ACC112 (cell line): ENCODE results near the gene ADAMTS16.
"Not testable (repeated sequence)": the region's sequence is repeated elsewhere in the genome, so short reads cannot be mapped to it uniquely, and the experiment has no call there.

ENCODE experiments used
- H2AFZ ChIP-seq: fragments of 200-600 bp; sonication (generic); one replicate; pipeline ENCODE4 v1.6.0; 2017; ENCODE audit warnings: antibody characterized with exemption, low read length; ENCODE audit not compliant: unreplicated experiment
- H3K27ac ChIP-seq: fragments of 200-600 bp; sonication (generic); 2 replicates; pipeline ENCODE4 v1.5.1; 2014; ENCODE audit warnings: low read depth, mild to moderate bottlenecking, antibody characterized with exemption, low read length, moderate library complexity
- H3K27me3 ChIP-seq: fragments of 200-600 bp; sonication (generic); 2 replicates; pipeline ENCODE4 v1.6.1; 2014; ENCODE audit warnings: mild to moderate bottlenecking, antibody characterized with exemption, low read length, moderate library complexity, mixed read lengths; ENCODE audit not compliant: insufficient read depth
- H3K36me3 ChIP-seq: fragments of 200-600 bp; sonication (generic); 2 replicates; pipeline ENCODE4 v1.6.1; 2016; ENCODE audit warnings: mild to moderate bottlenecking, antibody characterized with exemption, low read length, moderate library complexity, mixed read lengths; ENCODE audit not compliant: insufficient read depth
- H3K4me1 ChIP-seq: fragments of 200-600 bp; sonication (generic); one replicate; pipeline ENCODE4 v1.6.1; 2016; ENCODE audit warnings: low read length, mixed read lengths; ENCODE audit not compliant: insufficient read depth, unreplicated experiment, control insufficient read depth
- H3K4me3 ChIP-seq: fragments of 200-600 bp; sonication (generic); 2 replicates; pipeline ENCODE4 v1.5.1; 2014; ENCODE audit warnings: mild to moderate bottlenecking, low read depth, low read length
- H3K79me2 ChIP-seq: fragments of 200-600 bp; sonication (generic); one replicate; pipeline ENCODE4 v1.6.0; 2016; ENCODE audit warnings: low read length; ENCODE audit not compliant: control insufficient read depth, unreplicated experiment, insufficient read depth

Gene ADAMTS16

GRCh38 chr5:5126444-5126843 lies 13.7 kb upstream of the ADAMTS16 start:
- no peaks in the 10 kb centered on the region for H3K79me2 ChIP-seq
- H3K27me3 ChIP-seq: no peaks in the 10 kb centered on the region
- no peaks in the 10 kb centered on the region for H3K4me1 ChIP-seq
- no peak overlapping the region for H3K27ac ChIP-seq
- H3K36me3 ChIP-seq: no peaks in the 10 kb centered on the region
- no peak overlapping the region for H3K4me3 ChIP-seq
- H2AFZ ChIP-seq: no peak overlapping the region

- H2AFZ ChIP-seq: no peak overlapping the region
- no peaks in the 10 kb centered on the region for H3K4me1 ChIP-seq
- no peaks in the 10 kb centered on the region for H3K27me3 ChIP-seq
Observed at GRCh38 chr5:5128766-5129165, 11.4 kb upstream of the ADAMTS16 start.

DNA sequence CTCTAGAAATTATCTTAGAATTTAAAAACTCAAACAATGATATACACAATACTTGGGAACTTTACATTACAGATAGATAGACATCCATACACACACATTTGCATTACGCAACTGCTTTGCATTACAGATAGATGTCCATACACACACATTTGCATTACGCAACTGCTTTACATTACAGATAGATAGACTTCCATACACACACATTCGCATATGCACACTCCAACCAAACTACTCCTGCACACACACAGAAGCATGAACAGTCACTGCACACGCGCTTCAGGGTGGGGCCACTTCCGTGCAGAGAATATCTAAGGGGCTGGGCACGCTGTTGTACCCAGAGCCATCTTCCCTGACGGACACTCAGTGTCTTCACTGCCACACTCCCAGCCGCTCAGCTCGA lies 7.9 kb upstream of the ADAMTS16 start:
- Histone ChIP-seq H3K79me2 (no peaks in the 10 kb centered on the region), H3K27ac (no peak overlapping the region), H3K4me3 (no peak overlapping the region), H2AFZ (no peak overlapping the region), H3K27me3 (no peaks in the 10 kb centered on the region), H3K36me3 (no peaks in the 10 kb centered on the region), H3K4me1 (no peaks in the 10 kb centered on the region)

More at GRCh38 chr5:5128766-5129165, 11.4 kb upstream of the ADAMTS16 start:
- Histone ChIP-seq H3K4me3 (no peak overlapping the region), H3K79me2 (no peaks in the 10 kb centered on the region), H3K36me3 (no peaks in the 10 kb centered on the region), H3K27ac (no peak overlapping the region)

DNA sequence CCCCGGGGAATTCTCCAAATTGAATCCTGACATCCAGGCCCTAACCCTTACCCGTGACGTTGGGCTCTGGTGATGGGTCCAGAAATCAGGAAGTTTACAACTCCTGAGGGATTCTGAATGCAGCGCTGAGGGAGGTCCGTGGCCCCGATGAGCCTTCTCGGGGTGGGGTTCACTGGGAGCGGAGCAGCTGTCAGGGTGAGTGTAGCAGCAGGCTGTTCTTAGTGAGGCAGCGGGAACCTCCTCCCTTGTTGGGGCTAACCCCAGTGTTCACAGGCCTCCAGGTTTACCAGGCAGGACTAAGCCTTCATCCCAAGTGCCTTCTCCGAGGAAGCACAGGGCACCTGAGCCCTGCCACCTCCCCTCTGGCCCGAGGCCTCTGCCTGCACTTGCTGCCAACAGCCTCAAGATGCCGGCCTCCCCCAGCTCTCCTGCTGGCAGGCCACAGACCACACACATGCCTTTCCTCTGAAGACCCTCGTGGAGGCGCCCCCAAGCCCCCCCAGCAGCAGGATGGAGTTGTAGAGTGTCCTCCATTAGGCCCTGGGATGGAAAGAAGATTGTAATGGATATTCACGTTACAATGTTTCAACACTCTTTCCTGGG lies 7.3 kb upstream of the ADAMTS16 start:
- Histone ChIP-seq H3K79me2 (no peaks in the 10 kb centered on the region), H3K27ac (no peak overlapping the region), H3K36me3 (no peaks in the 10 kb centered on the region), H3K27me3 (no peaks in the 10 kb centered on the region), H3K4me3 (no peak overlapping the region), H2AFZ (no peak overlapping the region), H3K4me1 (no peaks in the 10 kb centered on the region)

DNA sequence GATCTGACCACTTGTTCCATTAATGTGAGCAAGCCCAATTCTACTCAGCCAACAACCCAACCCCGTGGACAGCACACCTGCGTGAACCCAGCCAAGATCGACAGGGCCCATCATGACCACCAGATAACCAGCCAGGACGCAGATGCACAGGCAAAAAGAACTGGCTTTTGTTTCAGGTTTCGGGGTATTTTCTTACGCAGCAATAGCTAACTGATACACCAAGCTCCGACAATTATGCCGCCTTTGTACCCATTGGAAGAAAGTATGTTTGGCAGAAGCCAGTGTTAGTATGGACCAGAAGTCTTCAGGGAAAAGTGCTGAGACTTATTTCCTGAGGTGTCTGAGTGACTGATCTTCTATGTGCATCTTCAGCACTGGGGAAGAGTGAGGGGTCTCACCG lies 6.0 kb upstream of the ADAMTS16 start:
- Histone ChIP-seq H3K27ac (no peak overlapping the region), H3K27me3 (peaks cover 2% of the 10 kb centered on the region; the same call in 1 of the 2 replicates), H3K79me2 (no peaks in the 10 kb centered on the region), H2AFZ (no peak overlapping the region), H3K4me1 (no peaks in the 10 kb centered on the region), H3K4me3 (no peak overlapping the region), H3K36me3 (no peaks in the 10 kb centered on the region)

- Histone ChIP-seq H3K36me3 (no peaks in the 10 kb centered on the region), H3K79me2 (no peaks in the 10 kb centered on the region)
Observed at GRCh38 chr5:5135957-5136676, 4.0 kb upstream of the ADAMTS16 start.

DNA sequence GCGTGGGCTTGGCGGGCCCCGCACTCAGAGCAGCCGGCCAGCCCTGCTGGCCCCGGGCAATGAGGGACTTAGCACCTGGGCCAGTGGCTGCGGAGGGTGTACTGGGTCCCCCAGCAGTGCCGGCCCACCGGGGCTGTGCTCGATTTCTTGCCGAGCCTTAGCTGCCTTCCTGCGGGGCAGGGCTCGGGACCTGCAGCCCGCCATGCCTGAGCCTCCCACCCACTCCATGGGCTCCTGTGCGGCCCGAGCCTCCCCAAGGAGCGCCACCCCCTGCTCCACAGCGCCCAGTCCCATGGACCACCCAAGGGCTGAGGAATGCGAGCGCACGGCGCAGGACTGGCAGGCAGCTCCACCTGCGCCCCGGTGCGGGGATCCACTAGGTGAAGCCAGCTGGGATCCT lies 2.3 kb upstream of the ADAMTS16 start:
- not testable (repeated sequence) for H3K4me3 ChIP-seq, H3K79me2 ChIP-seq, H3K4me1 ChIP-seq, H2AFZ ChIP-seq, H3K36me3 ChIP-seq, H3K27ac ChIP-seq
- H3K27me3 ChIP-seq: peaks cover 27% of the 10 kb centered on the region

More at GRCh38 chr5:5135957-5136676, 4.0 kb upstream of the ADAMTS16 start:
- no peaks in the 10 kb centered on the region for H3K4me1 ChIP-seq
- H2AFZ ChIP-seq: no peak overlapping the region
- no peak overlapping the region for H3K27ac ChIP-seq
- H3K4me3 ChIP-seq: no peak overlapping the region
- H3K27me3 ChIP-seq: peaks cover 22% of the 10 kb centered on the region

- Histone ChIP-seq H2AFZ (no peak overlapping the region), H3K27me3 (peaks cover 27% of the 10 kb centered on the region), H3K36me3 (no peaks in the 10 kb centered on the region), H3K4me3 (no peak overlapping the region), H3K79me2 (no peaks in the 10 kb centered on the region), H3K4me1 (no peaks in the 10 kb centered on the region), H3K27ac (no peak overlapping the region)
Observed at GRCh38 chr5:5139336-5139776, 774 bp upstream of the ADAMTS16 start.

GRCh38 chr5:5140479-5141338 lies 579 bp downstream of the ADAMTS16 start:
- Histone ChIP-seq H3K36me3 (no peaks in the 10 kb centered on the region), H3K4me1 (no peaks in the 10 kb centered on the region), H3K27ac (no peak overlapping the region), H3K27me3 (peaks cover 27% of the 10 kb centered on the region), H3K79me2 (no peaks in the 10 kb centered on the region), H2AFZ (no peak overlapping the region), H3K4me3 (peak overlapping the region; percentile 26; the same call in 1 of the 2 replicates)

GRCh38 chr5:5141339-5141599 lies 1.1 kb downstream of the ADAMTS16 start:
- no peak overlapping the region for H3K27ac ChIP-seq

More at GRCh38 chr5:5141339-5141599, 1.1 kb downstream of the ADAMTS16 start:
- Histone ChIP-seq H3K27me3 (peaks cover 27% of the 10 kb centered on the region), H3K79me2 (no peaks in the 10 kb centered on the region), H3K4me1 (no peaks in the 10 kb centered on the region), H3K4me3 (no peak overlapping the region), H3K36me3 (no peaks in the 10 kb centered on the region), H2AFZ (no peak overlapping the region)
